PC-9 (cell line): Measurements from ENCODE around the gene LURAP1L. TPM values are rescaled to one million over a fixed set of nuclear protein-coding genes. Genes with fewer than 3 reads are reported as not detected.
A peak's percentile ranks its signal among the peaks of the same experiment; 100 is the strongest.
"Not testable (repeated sequence)": the region's sequence is repeated elsewhere in the genome, so short reads cannot be mapped to it uniquely, and the experiment has no call there.

ENCODE experiments used
- BruUV-seq: library from RNA; stranded (reverse); fragments of 400-500 nt; replicated peaks from 2 replicates; lab custom pipeline; 2021; lab: Mats Ljungman, UMichigan
- CTCF ChIA-PET: fragments of 300-600 bp; sonication (Branson Sonifier 250); formaldehyde crosslinking; loops from one replicate; lab custom pipeline; 2022; ENCODE audit warnings: antibody characterized with exemption; lab: Charles Lee
- POLR2A ChIA-PET: fragments of 300-600 bp; sonication (Branson Sonifier 250); formaldehyde crosslinking; loops from one replicate; lab custom pipeline; 2022; ENCODE audit warnings: antibody characterized with exemption; ENCODE audit not compliant: unreplicated experiment; lab: Charles Lee
- DNase-seq, 2 experiments: peaks; one replicate each; pipeline versions ENCODE4 v3.0.0 to v3.0.0-alpha.2; 2015 to 2022; ENCODE audit warnings: mixed read lengths in 1 of 2
- H2AFZ ChIP-seq: fragments of 200-600 bp; sonication (generic); 2 replicates; pipeline ENCODE4 v1.8.1; 2017; ENCODE audit warnings: antibody characterized with exemption
- H3F3A ChIP-seq: fragments of 200-600 bp; sonication (generic); 2 replicates; pipeline ENCODE4 v1.8.1; 2017; ENCODE audit warnings: antibody characterized with exemption, mild to moderate bottlenecking, low read depth; ENCODE audit not compliant: insufficient read depth
- H3K27ac ChIP-seq: fragments of 200-600 bp; sonication (generic); 2 replicates; pipeline ENCODE4 v1.6.1; 2016; ENCODE audit warnings: mixed run types
- H3K27me3 ChIP-seq: fragments of 200-600 bp; sonication (generic); 2 replicates; pipeline ENCODE4 v1.6.1; 2016; ENCODE audit warnings: low read depth, mixed run types; ENCODE audit not compliant: insufficient read depth
- H3K36me3 ChIP-seq: fragments of 200-600 bp; sonication (generic); 2 replicates; pipeline ENCODE4 v1.6.1; 2016; ENCODE audit warnings: low read depth, mixed run types
- H3K4me1 ChIP-seq: fragments of 200-600 bp; sonication (generic); replicated peaks from 2 replicates; pipeline ENCODE4 v1.6.1; 2016; ENCODE audit warnings: mixed run types; ENCODE audit not compliant: insufficient read depth
- H3K4me2 ChIP-seq: fragments of 200-600 bp; sonication (generic); 2 replicates; pipeline ENCODE4 v1.6.1; 2017; ENCODE audit warnings: mixed run types
- H3K4me3 ChIP-seq: fragments of 200-600 bp; sonication (generic); 2 replicates; pipeline ENCODE4 v1.6.1; 2016; ENCODE audit warnings: mixed run types
- H3K79me2 ChIP-seq: fragments of 200-600 bp; sonication (generic); 2 replicates; pipeline ENCODE4 v1.6.1; 2017; ENCODE audit warnings: low read depth, mixed run types
- H3K9me2 ChIP-seq: fragments of 200-600 bp; sonication (generic); 2 replicates; pipeline ENCODE4 v1.8.1; 2017; ENCODE audit warnings: mild to moderate bottlenecking; ENCODE audit not compliant: insufficient read depth
- H3K9me3 ChIP-seq: fragments of 200-600 bp; sonication (generic); 2 replicates; pipeline ENCODE4 v1.8.1; 2016; ENCODE audit warnings: low read depth; ENCODE audit not compliant: insufficient read depth
- H4K20me1 ChIP-seq: fragments of 200-600 bp; sonication (generic); 2 replicates; pipeline ENCODE4 v1.8.1; 2017; ENCODE audit not compliant: insufficient read depth
- CTCF ChIP-seq: fragments of 200-600 bp; sonication (generic); conservative IDR thresholded peaks from 2 replicates; pipeline ENCODE4 v1.6.1; 2017; ENCODE audit warnings: mixed run types, antibody characterized with exemption, mild to moderate bottlenecking, moderate library complexity
- EZH2 ChIP-seq: fragments of 200-600 bp; sonication (generic); IDR thresholded peaks from 2 replicates; pipeline ENCODE4 v1.8.0; 2017; ENCODE audit warnings: antibody characterized with exemption, low read depth
- intact Hi-C: fragments of 100-400 bp; cut with micrococcal nuclease; formaldehyde crosslinking; loops from one replicate; pipeline ENCODE4 v1.10.0; 2022; ENCODE audit not compliant: unreplicated experiment
- total RNA-seq: library from RNA; stranded (reverse); gene quantifications from 2 replicates; pipeline ENCODE4 v1.2.3, GENCODE V29; 2021

Gene LURAP1L
- total RNA-seq, 1 experiment from 2014 or later = 4.1 TPM

- Histone ChIP-seq H3K4me2 (no peak overlapping the region), H3K9me2 (no peaks in the 10 kb centered on the region), H3F3A (peaks cover 17% of the 10 kb centered on the region; the same call in 1 of the 2 replicates), H3K27ac (peak overlapping the region; percentile 87; the same call in 1 of the 2 replicates), H3K36me3 (no peaks in the 10 kb centered on the region), H3K79me2 (no peaks in the 10 kb centered on the region), H3K9me3 (no peaks in the 10 kb centered on the region), H3K4me1 (peaks cover 16% of the 10 kb centered on the region), H4K20me1 (no peaks in the 10 kb centered on the region), H3K27me3 (no peaks in the 10 kb centered on the region), H2AFZ (no peak overlapping the region), H3K4me3 (no peak overlapping the region)
- ChIA-PET POLR2A (no interaction called here), CTCF (no interaction called here)
- intact Hi-C loops = no loop called here
- BruUV-seq = no TSS peak
- TF ChIP-seq CTCF = no peak
- TF ChIP-seq EZH2 = no peak
- no peak for DNase-seq
These were observed 86.2 kb downstream of the LURAP1L start for GRCh38 chr9:12860998-12861397.

GRCh38 chr9:12862611-12863410 is 88.0 kb downstream of the LURAP1L start:
- Histone ChIP-seq H3F3A (peaks cover 17% of the 10 kb centered on the region; the same call in 1 of the 2 replicates), H3K79me2 (no peaks in the 10 kb centered on the region), H3K27me3 (no peaks in the 10 kb centered on the region), H3K27ac (no peak overlapping the region), H3K9me3 (no peaks in the 10 kb centered on the region), H3K4me3 (no peak overlapping the region), H3K9me2 (no peaks in the 10 kb centered on the region), H3K4me1 (peaks cover 16% of the 10 kb centered on the region), H3K4me2 (no peak overlapping the region), H3K36me3 (no peaks in the 10 kb centered on the region), H4K20me1 (no peaks in the 10 kb centered on the region), H2AFZ (no peak overlapping the region)
- ChIA-PET CTCF (no interaction called here), POLR2A (interaction anchor here (0.6 kb wide), 1 partner anchor 12 kb away, joined by 6 read pairs; no protein-coding TSS in a partner anchor)
- no peak for DNase-seq
- TF ChIP-seq CTCF (no peak), EZH2 (no peak)
- BruUV-seq = no TSS peak
- intact Hi-C loops = no loop called here

GRCh38 chr9:12863618-12864017 is 88.8 kb downstream of the LURAP1L start:
- no peaks in the 10 kb centered on the region for H3K9me2 ChIP-seq
- no peak overlapping the region for H2AFZ ChIP-seq
- peaks cover 16% of the 10 kb centered on the region for H3K4me1 ChIP-seq
- ChIA-PET POLR2A (no interaction called here), CTCF (no interaction called here)
- no peaks in the 10 kb centered on the region for H4K20me1 ChIP-seq
- peaks cover 17% of the 10 kb centered on the region; the same call in 1 of the 2 replicates for H3F3A ChIP-seq
- H3K27ac ChIP-seq = no peak overlapping the region
- no TSS peak for BruUV-seq
- H3K79me2 ChIP-seq = no peaks in the 10 kb centered on the region
- H3K4me3 ChIP-seq = no peak overlapping the region
- H3K36me3 ChIP-seq = no peaks in the 10 kb centered on the region
- no peak for DNase-seq
- intact Hi-C loops = no loop called here
- no peaks in the 10 kb centered on the region for H3K9me3 ChIP-seq
- H3K27me3 ChIP-seq = no peaks in the 10 kb centered on the region
- H3K4me2 ChIP-seq = no peak overlapping the region
- no peak for TF ChIP-seq EZH2
- TF ChIP-seq CTCF = no peak

- H3F3A ChIP-seq, H3K27me3 ChIP-seq, DNase-seq, POLR2A ChIA-PET, H2AFZ ChIP-seq, BruUV-seq, H3K4me1 ChIP-seq, H3K9me2 ChIP-seq, CTCF ChIA-PET, H4K20me1 ChIP-seq, intact Hi-C loops, H3K79me2 ChIP-seq, H3K4me2 ChIP-seq, H3K9me3 ChIP-seq, H3K36me3 ChIP-seq, H3K27ac ChIP-seq, H3K4me3 ChIP-seq: not testable (repeated sequence)
These were observed 90.6 kb downstream of the LURAP1L start for GRCh38 chr9:12865380-12865779.
